GM18526 (cell line): ENCODE measurements around the gene SNRPE.

ENCODE experiments used
- POLR2A ChIP-seq: IDR thresholded peaks from 3 replicates; pipeline ENCODE4 v1.6.1; 2011; ENCODE audit not compliant: insufficient read length; ENCODE audit errors: extremely low read depth

SNRPE gene

DNA sequence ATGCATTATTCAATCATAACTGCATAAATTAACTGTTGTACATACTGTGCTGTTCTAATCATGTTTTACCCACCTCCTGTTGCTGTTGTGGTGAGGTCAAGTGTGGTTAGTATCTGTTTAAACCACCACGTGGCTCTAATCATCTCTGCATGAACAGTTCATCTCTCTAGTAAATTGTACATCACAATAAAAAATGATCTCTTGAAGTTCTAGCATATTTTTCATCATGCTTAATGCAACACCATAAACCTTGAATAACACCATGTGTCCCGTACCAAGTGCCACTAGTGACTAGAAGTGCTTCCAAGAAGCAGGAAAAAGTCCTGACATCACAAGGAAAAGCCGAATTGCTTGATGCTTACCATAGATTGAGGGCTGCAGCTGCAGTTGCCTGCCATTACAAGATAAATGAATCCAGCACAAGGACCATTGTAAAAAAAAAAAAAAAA lies 51.7 kb downstream of the SNRPE start:
- TF ChIP-seq POLR2A, result no peak

DNA sequence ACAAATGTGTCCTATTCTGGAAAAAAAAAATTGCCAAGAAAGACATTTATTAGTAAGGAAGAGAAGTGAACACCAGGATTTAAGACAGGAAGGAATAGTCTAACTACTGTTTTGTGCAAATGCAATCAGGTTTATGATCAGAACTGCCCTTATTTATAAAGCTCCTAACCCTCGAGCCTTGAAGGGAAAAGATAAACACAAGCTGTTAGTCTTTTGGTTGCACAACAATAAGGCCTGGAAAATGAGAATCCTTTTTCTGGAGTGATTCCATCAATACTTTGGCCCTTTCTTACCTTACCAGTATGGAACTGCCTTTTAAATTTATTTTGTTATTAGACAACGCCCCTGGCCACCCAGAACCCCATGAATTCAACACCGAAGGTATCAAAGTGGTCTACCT lies 52.9 kb downstream of the SNRPE start:
- no peak for TF ChIP-seq POLR2A

DNA sequence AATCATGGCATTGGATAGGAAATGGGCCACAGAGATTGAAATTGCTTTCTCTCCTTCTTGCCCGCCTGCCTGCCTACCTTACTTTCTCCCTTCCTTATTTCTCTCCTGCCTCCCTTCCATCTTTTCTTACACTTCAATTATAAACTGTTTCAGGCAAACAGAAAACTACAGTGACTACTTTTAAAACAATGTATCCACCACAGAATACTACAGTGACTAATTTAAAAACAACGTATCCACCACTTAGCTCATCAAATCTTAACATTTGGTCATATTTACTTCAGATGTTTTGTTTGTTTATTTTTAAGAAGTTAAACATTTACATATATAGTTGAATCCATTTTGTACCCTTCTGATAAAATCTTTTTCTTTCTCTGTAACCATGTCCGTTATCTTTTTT lies 54.4 kb downstream of the SNRPE start:
- no peak for TF ChIP-seq POLR2A

DNA sequence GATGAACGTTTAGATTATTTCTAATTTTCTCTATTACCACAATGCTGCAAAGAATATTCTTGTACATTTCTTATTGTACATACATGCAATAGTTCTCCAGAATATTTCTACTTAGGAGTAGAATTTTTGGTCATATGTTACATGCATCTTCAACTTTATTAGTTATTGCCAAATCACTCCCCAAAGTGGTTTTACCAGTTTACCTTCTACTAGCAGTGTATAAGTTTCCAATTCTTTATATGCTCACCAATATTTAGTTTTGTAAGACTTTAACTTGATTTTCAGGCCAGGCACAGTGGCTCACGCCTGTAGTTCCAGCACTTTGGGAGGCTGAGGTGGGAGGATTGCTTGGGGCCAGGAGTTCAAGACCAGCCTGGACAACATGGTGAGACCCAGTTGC lies 55.4 kb downstream of the SNRPE start:
- no peak for TF ChIP-seq POLR2A
